Activated CD4-positive, alpha-beta T cell treated with anti-CD3 and anti-CD28 coated beads for 36 hours (primary cell): ENCODE data around the gene NSD1. TPM values are rescaled to one million over a fixed set of nuclear protein-coding genes. Genes with fewer than 3 reads are reported as not detected.

Experiments
- ATAC-seq: fragments of 200-7000 bp; cut with Tn5 transposase; one replicate; pipeline ENCODE4 v1.10.0; 2021; ENCODE audit warnings: mild to moderate bottlenecking, moderate library complexity
- CTCF ChIA-PET: fragments of 350-600 bp; sonication (Branson Sonifier 250); formaldehyde crosslinking; loops from one replicate; lab custom pipeline; 2021; ENCODE audit warnings: antibody characterized with exemption; lab: Charles Lee
- POLR2A ChIA-PET: fragments of 350-600 bp; sonication (Branson Sonifier 250); formaldehyde crosslinking; loops from one replicate; lab custom pipeline; 2021; ENCODE audit warnings: antibody characterized with exemption, inconsistent platforms; lab: Charles Lee
- DNase-seq: peaks from one replicate; pipeline ENCODE4 v3.0.0-alpha.2; 2020
- H3K27ac Mint-ChIP-seq: one replicate; pipeline ENCODE4 v1.8.0; 2021; ENCODE audit warnings: mixed read lengths
- H3K27me3 Mint-ChIP-seq: one replicate; pipeline ENCODE4 v1.8.0; 2021; ENCODE audit warnings: mixed read lengths
- H3K36me3 Mint-ChIP-seq: one replicate; pipeline ENCODE4 v1.8.0; 2021; ENCODE audit warnings: low read depth, mixed read lengths
- H3K4me1 Mint-ChIP-seq: one replicate; pipeline ENCODE4 v1.8.0; 2021; ENCODE audit warnings: mixed read lengths
- H3K4me3 Mint-ChIP-seq: one replicate; pipeline ENCODE4 v1.8.0; 2021; ENCODE audit warnings: mild to moderate bottlenecking, moderate library complexity, mixed read lengths
- H3K9me3 Mint-ChIP-seq: one replicate; pipeline ENCODE4 v1.8.0; 2021; ENCODE audit warnings: low read depth, mixed read lengths
- intact Hi-C, 2 experiments: fragments of 100-400 bp; cut with DNase I in 1 of 2; cut with micrococcal nuclease in 1 of 2; formaldehyde crosslinking; loops; one replicate each; pipeline versions ENCODE4 v1.14.2 to v1.15.1; 2022 to 2024; cut with DNase I, micrococcal nuclease
- total RNA-seq, 2 experiments: library from RNA; stranded (reverse); gene quantifications; one replicate each; pipeline ENCODE4 v1.2.3, GENCODE V29; 2021

The NSD1 gene
- total RNA-seq, 2 experiments from 2014 or later, result 65.6 to 68.2 TPM

DNA sequence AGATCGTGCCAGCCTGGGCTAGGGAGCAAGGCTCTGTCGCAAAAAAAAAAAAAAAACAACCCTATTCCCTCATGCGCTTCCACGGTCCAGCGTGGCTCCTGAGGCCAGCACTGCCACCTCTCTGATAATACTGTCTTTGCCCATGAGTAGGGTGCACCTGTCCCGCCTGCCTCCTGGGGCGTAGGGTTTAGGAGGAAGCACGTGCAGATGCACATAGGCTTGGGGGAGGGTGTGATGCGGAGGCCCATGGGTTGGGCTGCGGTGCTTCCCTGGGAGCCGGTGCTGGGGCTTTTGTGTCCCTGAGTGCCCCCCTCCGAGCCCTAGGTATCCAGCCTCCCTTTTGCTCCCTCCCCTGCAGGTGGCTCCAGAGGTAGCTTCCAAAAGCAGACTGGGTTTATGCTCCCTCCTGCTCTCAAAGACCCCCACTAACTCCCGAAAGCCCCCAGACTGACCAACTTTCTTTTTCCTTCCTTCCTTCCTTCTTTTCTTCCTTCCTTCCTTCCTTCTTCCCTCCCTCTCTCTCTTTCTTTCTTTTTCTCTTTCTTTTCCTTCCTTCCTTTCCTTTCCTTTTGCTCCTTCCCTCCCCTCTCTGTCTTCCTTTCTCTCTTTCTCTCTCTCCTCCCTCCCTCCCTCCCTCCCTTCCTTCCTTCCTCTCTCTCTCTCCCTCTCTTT lies 34.0 kb upstream of the NSD1 start:
- no peaks in the 10 kb centered on the region for H3K27me3 Mint-ChIP-seq
- H3K4me3 Mint-ChIP-seq, result no peak overlapping the region
- H3K27ac Mint-ChIP-seq, result no peak overlapping the region
- CTCF ChIA-PET, result interaction anchor here (1.0 kb wide), 1 partner anchor 28 kb away, joined by 3 read pairs; no protein-coding TSS in a partner anchor
- POLR2A ChIA-PET, result no interaction called here
- H3K9me3 Mint-ChIP-seq, result no peaks in the 10 kb centered on the region
- ATAC-seq (no peak), DNase-seq (no peak)
- intact Hi-C loops, result no loop called here
- no peaks in the 10 kb centered on the region for H3K36me3 Mint-ChIP-seq
- no peaks in the 10 kb centered on the region for H3K4me1 Mint-ChIP-seq

DNA sequence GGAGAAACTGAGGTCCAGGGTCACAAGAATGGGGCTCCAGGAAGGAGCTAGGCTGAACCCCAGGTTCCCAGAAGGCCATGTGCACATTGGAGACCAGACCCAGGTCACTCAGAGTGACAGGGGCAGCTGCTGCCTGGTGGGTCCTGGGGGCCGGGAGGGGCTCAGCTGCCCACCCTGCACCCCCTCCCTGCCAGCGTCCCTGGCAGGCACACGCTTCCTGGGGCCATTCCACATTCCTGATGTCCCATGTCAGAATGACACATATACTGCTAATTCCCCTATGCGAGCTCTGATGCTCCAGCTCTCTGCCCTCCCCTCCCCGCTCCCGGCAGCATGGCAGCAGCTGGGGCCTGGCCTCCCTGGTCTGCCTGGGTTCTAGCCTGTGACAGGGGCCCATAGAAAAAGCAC lies 32.9 kb upstream of the NSD1 start:
- no peak overlapping the region for H3K27ac Mint-ChIP-seq
- H3K36me3 Mint-ChIP-seq, result no peaks in the 10 kb centered on the region
- no peaks in the 10 kb centered on the region for H3K27me3 Mint-ChIP-seq
- POLR2A ChIA-PET, result no interaction called here
- CTCF ChIA-PET, result no interaction called here
- no peaks in the 10 kb centered on the region for H3K9me3 Mint-ChIP-seq
- H3K4me1 Mint-ChIP-seq, result no peaks in the 10 kb centered on the region
- intact Hi-C loops, result no loop called here
- H3K4me3 Mint-ChIP-seq, result no peak overlapping the region
- no peak for ATAC-seq
- DNase-seq, result no peak

GRCh38 chr5:177103523-177104253 lies 29.9 kb upstream of the NSD1 start:
- ChIA-PET POLR2A (no interaction called here), CTCF (no interaction called here)
- H3K9me3 Mint-ChIP-seq, result no peaks in the 10 kb centered on the region
- no peaks in the 10 kb centered on the region for H3K27me3 Mint-ChIP-seq
- no peaks in the 10 kb centered on the region for H3K36me3 Mint-ChIP-seq
- no peak overlapping the region for H3K4me3 Mint-ChIP-seq
- intact Hi-C loops, result no loop called here
- H3K27ac Mint-ChIP-seq, result no peak overlapping the region
- H3K4me1 Mint-ChIP-seq, result no peaks in the 10 kb centered on the region
- DNase-seq (no peak), ATAC-seq (no peak)

DNA sequence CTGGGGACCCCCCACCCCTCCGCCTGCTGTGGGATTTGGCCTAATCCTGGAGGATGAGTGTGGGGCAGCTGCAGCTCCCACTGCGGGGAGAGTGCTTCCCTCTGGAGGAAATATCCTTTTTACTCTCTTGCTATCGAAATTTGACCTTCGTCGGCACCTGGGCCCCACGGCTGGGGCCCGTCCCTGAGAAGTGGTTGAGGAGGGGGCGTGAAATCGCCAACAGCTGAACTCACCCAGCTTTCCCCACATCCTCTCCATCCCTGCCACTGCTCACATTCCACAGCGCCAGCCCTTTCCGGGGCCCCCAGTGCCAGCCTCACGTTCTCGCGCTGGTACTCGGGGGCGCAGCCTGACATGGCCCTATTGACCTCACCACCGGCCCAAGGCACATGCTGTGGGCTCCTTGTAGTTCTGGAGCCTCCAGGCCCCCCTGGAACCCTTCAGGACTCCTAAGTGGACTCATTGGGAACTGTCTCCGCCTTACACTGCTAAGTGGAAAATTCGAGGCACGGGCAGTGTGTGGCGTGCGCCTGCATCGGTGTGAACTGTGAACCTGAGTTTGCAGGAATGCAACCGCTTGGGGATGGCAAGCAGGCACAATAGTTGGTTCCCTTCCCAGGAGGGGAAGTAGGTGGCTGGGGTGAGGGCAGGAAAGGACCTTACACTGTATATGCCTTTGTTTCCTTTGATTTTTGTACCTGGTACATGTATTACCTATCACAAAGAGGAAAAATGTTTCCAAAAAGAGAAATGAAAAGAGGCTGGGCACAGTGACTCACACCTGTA lies 27.7 kb upstream of the NSD1 start:
- DNase-seq, result no peak
- no peaks in the 10 kb centered on the region for H3K36me3 Mint-ChIP-seq
- H3K27me3 Mint-ChIP-seq, result no peaks in the 10 kb centered on the region
- no peaks in the 10 kb centered on the region for H3K9me3 Mint-ChIP-seq
- intact Hi-C loops, result no loop called here
- ChIA-PET POLR2A (no interaction called here), CTCF (interaction anchor here (1.7 kb wide), 1 partner anchor 8 kb away, joined by 7 read pairs; no protein-coding TSS in a partner anchor)
- H3K27ac Mint-ChIP-seq, result no peak overlapping the region
- no peak overlapping the region for H3K4me3 Mint-ChIP-seq
- H3K4me1 Mint-ChIP-seq, result no peaks in the 10 kb centered on the region
- no peak for ATAC-seq

DNA sequence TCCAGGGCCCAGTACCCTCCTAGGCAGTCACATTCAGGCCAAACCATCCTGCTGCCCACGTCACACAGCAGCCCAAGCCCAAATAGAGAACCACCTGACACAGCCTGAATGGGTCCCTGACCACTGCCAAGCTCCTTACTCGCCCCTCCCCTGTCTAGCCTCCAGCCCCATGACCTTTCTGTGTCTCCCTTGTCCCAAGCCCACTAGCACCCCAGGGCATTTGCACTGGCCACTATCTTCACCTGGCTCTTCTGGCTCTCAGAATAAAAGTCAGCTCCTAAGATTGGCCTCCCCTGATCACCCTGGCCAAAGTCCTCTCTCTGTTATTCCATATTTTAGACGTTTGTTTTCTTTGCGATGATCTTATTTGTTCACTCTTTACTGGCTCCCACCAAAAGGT lies 26.4 kb upstream of the NSD1 start:
- Mint-ChIP-seq H3K27me3 (no peaks in the 10 kb centered on the region), H3K27ac (no peak overlapping the region), H3K36me3 (no peaks in the 10 kb centered on the region), H3K4me1 (peaks cover 2% of the 10 kb centered on the region), H3K9me3 (no peaks in the 10 kb centered on the region), H3K4me3 (no peak overlapping the region)
- CTCF ChIA-PET, result no interaction called here
- intact Hi-C loops, result no loop called here
- POLR2A ChIA-PET, result no interaction called here
- ATAC-seq (no peak), DNase-seq (no peak)

DNA sequence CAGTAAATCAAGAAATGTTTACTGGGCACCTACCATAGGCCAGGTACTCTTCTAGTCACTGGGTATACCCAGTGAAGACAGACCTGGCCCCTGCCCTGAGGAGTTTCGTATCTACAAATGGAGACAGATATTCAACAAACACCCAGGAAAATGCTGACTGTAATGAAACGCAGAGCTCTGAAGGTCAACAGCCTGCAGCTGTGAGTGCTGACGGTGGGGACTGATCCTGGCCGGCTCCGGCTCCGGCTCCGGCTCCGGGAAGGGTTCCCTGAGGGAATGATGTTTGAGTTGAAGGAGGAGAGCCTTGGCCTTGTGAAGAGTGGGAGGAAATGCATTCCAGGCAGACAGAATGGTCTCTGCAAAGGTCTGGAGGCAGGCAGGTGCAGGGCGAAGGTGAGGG lies 23.8 kb upstream of the NSD1 start:
- intact Hi-C loops, result loop anchor here (5.0 to 10.0 kb wide), 4 partner anchors 47 to 448 kb away; partner anchors contain the start of gene UNC5A (in 1 of the 2)
- Mint-ChIP-seq H3K4me1 (peaks cover 4% of the 10 kb centered on the region), H3K27ac (no peak overlapping the region), H3K36me3 (no peaks in the 10 kb centered on the region), H3K27me3 (no peaks in the 10 kb centered on the region), H3K9me3 (no peaks in the 10 kb centered on the region), H3K4me3 (no peak overlapping the region)
- ATAC-seq (no peak), DNase-seq (no peak)
- POLR2A ChIA-PET, result no interaction called here
- CTCF ChIA-PET, result interaction anchor here (0.6 to 5.5 kb wide), 3 partner anchors 38 to 205 kb away, joined by 3 to 60 read pairs (median 3); no protein-coding TSS in a partner anchor

DNA sequence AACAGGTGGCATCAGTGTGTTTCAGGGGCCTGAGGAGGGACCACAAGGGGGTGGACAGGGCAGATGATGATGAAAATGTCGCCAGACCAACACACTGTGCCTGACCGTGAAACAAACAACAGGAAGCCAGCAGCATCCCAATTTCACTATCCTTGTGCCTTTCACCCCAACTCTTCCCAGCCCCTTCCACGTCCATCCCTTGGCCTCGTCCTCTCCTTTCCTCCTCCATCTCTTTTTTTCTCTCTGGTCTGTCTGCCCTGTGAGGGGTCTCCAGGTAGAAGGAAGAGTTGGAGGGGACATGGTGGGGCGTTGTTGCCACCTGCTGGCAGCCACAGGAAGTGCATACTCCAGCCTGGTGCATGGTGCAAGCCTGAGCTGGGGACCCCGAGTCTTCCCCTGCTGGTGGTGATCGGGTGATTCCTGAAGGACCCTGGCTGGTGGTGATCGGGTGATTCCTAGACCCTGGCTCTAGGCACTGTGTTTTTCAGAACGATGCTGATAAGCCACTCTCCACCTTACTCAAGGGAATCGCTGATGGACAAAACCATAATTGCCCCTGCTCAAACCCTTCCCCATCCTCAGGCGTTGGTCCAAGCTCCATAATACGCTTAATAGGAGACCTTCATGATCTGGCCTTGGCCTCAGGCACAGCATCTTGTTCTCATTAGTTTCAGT lies 21.7 kb upstream of the NSD1 start:
- H3K4me1 Mint-ChIP-seq, result peaks cover 12% of the 10 kb centered on the region
- H3K27ac Mint-ChIP-seq, result no peak overlapping the region
- ChIA-PET CTCF (interaction anchor here (0.5 to 5.5 kb wide), 18 partner anchors 15 to 451 kb away, joined by 3 to 60 read pairs (median 4); no protein-coding TSS in a partner anchor), POLR2A (no interaction called here)
- H3K27me3 Mint-ChIP-seq, result no peaks in the 10 kb centered on the region
- no peak overlapping the region for H3K4me3 Mint-ChIP-seq
- peak; percentile 79 for DNase-seq
- peak; percentile 55 for ATAC-seq
- H3K36me3 Mint-ChIP-seq, result peaks cover 4% of the 10 kb centered on the region
- intact Hi-C loops, result loop anchor here (1.0 to 10.0 kb wide), 8 partner anchors 25 to 452 kb away; partner anchors contain the start of gene UNC5A (in 1 of the 2)
- no peaks in the 10 kb centered on the region for H3K9me3 Mint-ChIP-seq

DNA sequence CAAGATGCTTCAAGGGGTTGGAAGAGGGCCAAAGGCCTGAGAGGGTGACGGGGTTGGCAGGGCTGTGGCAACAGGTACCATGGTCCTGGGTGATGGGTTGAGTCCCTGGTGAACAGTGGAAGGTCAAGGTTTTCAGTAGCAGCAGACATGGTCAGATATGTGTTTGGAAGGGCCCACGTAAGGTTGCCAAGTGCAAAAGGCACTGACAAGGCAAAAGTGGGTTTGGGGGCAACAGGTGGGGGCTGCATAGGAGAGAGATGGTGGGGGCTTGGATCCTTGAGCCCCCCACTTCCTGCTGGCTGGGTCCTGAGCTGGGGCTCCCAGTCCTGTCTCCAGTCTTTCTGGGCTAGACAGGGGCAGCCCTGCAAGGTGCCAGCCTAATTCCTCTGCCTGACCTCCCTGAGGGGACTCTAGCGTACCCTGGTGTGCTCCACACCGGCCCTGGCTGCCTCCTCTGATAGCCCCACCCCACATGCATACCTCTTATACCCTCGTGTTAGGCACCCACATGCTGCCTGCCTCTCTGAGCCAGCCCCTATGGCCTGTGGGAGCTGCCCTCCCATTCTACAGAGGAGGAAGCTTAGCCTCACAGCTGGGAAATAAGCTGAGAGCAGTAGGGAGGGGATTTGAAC lies 20.9 kb upstream of the NSD1 start:
- ATAC-seq (no peak), DNase-seq (no peak)
- H3K27ac Mint-ChIP-seq, result no peak overlapping the region
- peaks cover 15% of the 10 kb centered on the region for H3K4me1 Mint-ChIP-seq
- H3K36me3 Mint-ChIP-seq, result peaks cover 7% of the 10 kb centered on the region
- H3K4me3 Mint-ChIP-seq, result no peak overlapping the region
- intact Hi-C loops, result loop anchor here (1.0 to 10.0 kb wide), 7 partner anchors 25 to 452 kb away; partner anchors contain the start of gene UNC5A (in 1 of the 2)
- H3K27me3 Mint-ChIP-seq, result no peaks in the 10 kb centered on the region
- H3K9me3 Mint-ChIP-seq, result no peaks in the 10 kb centered on the region
- CTCF ChIA-PET, result interaction anchor here (0.5 to 5.5 kb wide), 40 partner anchors 7 to 1386 kb away, joined by 3 to 60 read pairs (median 4); partner anchors contain the start of gene FGFR4
- POLR2A ChIA-PET, result interaction anchor here (0.6 kb wide), 1 partner anchor 56 kb away, joined by 3 read pairs; no protein-coding TSS in a partner anchor

GRCh38 chr5:177113566-177114424 lies 19.8 kb upstream of the NSD1 start:
- DNase-seq, result peak; percentile 88
- H3K4me1 Mint-ChIP-seq, result peaks cover 15% of the 10 kb centered on the region
- no peaks in the 10 kb centered on the region for H3K9me3 Mint-ChIP-seq
- no peaks in the 10 kb centered on the region for H3K27me3 Mint-ChIP-seq
- CTCF ChIA-PET, result interaction anchor here (0.6 to 5.5 kb wide), 55 partner anchors 8 to 1387 kb away, joined by 3 to 60 read pairs (median 4); partner anchors contain the start of genes FGFR4, NSD1 and SLC34A1
- POLR2A ChIA-PET, result interaction anchor here (0.6 kb wide), 1 partner anchor 316 kb away, joined by 7 read pairs; no protein-coding TSS in a partner anchor
- peaks cover 7% of the 10 kb centered on the region for H3K36me3 Mint-ChIP-seq
- no peak overlapping the region for H3K4me3 Mint-ChIP-seq
- intact Hi-C loops, result loop anchor here (1.0 to 10.0 kb wide), 12 partner anchors 20 to 451 kb away; partner anchors contain the start of genes NSD1 (in 2 of the 2), PRELID1 (in 1 of the 2), RAB24 (in 1 of the 2) and UNC5A (in 1 of the 2)
- peak; percentile 49 for ATAC-seq
- H3K27ac Mint-ChIP-seq, result peak overlapping the region; percentile 11
